K562 treated with DMSO at 1 percent for 12 hours (cell line): ENCODE measurements around the gene EMC10. TPM values are rescaled to one million over a fixed set of nuclear protein-coding genes. Genes with fewer than 3 reads are reported as not detected.

Experiments
- total RNA-seq: library from RNA; unstranded; fragments of 300-600 nt; gene quantifications from 2 replicates; pipeline ENCODE4 v1.2.3, GENCODE V29; 2022; ENCODE audit not compliant: insufficient read depth

Gene EMC10
- total RNA-seq, result 69.3 and 72.6 TPM in 2 replicates

GRCh38 chr19:50476224-50476906, at the start of gene EMC10, which contains the start of gene GARIN5A:
Gene EMC10, plus strand, starts transcription at chr19:50476507. Its CDS starts 38 bp downstream, at chr19:50476545.
Gene GARIN5A, minus strand, starts transcription at chr19:50476848. Its CDS starts 460 bp downstream, at chr19:50476388.

GRCh38 chr19:50432221-50433028, 43.9 kb upstream of the EMC10 start, which contains the start of gene MYBPC2:
Gene MYBPC2, plus strand, starts transcription at chr19:50432892. Its CDS starts 62 bp downstream, at chr19:50432954.

DNA sequence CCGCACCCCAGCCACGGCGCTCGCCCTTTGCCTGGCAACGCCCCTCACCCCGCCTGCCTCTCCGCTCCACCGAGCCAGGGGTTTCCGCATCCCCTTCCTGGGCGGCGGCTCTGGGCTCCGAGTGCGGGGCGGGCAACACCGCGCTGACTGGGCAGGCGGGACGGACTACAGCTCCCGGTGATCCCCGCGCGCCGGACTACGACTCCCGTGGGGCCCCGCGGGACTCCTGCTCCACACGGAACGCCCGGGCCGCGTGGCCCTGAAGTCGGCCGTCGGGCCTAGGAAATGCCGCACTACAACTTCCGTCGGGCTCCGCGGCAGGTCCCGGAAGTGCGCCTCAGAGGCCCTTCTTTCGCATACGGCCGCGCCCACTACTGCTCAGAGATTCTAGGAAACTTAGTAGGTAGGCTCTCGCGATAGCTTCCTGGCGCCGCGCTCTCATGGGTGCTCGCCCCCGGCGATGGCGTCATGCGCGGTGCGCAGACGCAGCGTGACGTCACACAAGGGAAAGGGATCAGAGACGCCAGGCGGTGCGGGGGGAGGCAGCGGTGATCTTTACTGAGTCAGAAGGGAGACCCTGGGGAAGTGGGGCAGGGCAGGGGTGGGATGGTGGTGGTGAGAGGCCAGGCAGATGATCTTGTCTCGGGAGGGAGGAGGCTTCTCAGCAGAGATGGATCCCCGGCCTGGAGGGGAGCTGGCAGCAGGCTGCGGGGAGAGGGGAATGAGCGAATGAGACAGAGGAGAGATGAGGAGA, 34.9 kb downstream of the EMC10 start, which contains the start of gene JOSD2:
JOSD2 (minus strand) TSS at position 123 of the 754 bp plus-strand sequence. CDS start 760 bp downstream, outside the sequence.

GRCh38 chr19:50513746-50514345, 37.5 kb downstream of the EMC10 start, which contains the start of gene ASPDH:
Gene ASPDH, minus strand, starts transcription at chr19:50513913. Its CDS starts 90 bp downstream, at chr19:50513823.

Other genes with a start within 250 kb of the EMC10 start
- gene KCNC3, start 147.1 kb upstream of the EMC10 start, total RNA-seq, result 1.8 and 10.4 TPM in 2 replicates
- gene NAPSA, start 110.9 kb upstream of the EMC10 start, total RNA-seq, result 3.5 and 4.7 TPM in 2 replicates
- gene NR1H2, start 100.0 kb upstream of the EMC10 start, total RNA-seq, result 68.8 and 81.4 TPM in 2 replicates
- gene POLD1, start 92.2 kb upstream of the EMC10 start, total RNA-seq, result 212 and 226 TPM in 2 replicates
- gene SPIB, start 57.6 kb upstream of the EMC10 start, total RNA-seq, result 0.31 and 0.90 TPM in 2 replicates
- gene MYBPC2, start 43.6 kb upstream of the EMC10 start, total RNA-seq, result not detected in 2 replicates
- 1.2 and 2.8 TPM in 2 replicates for gene GARIN5A, start 341 bp downstream of the EMC10 start, total RNA-seq
- 9.7 and 20.1 TPM in 2 replicates for gene JOSD2, start 34.7 kb downstream of the EMC10 start, total RNA-seq
- gene ASPDH, start 37.4 kb downstream of the EMC10 start, total RNA-seq, result not detected in 2 replicates
- gene LRRC4B, start 91.9 kb downstream of the EMC10 start, total RNA-seq, result 9.3 and 10.0 TPM in 2 replicates
- gene SYT3, start 163.4 kb downstream of the EMC10 start, total RNA-seq, result 1.6 and 6.4 TPM in 2 replicates
- gene C19orf81, start 172.9 kb downstream of the EMC10 start, total RNA-seq, result 42.4 and 48.8 TPM in 2 replicates
- gene SHANK1, start 243.3 kb downstream of the EMC10 start, total RNA-seq, result 1.1 TPM in 1 of 2 replicates, not detected in the other
- 74.7 and 127 TPM in 2 replicates for gene CLEC11A, start 246.9 kb downstream of the EMC10 start, total RNA-seq